Astrocyte (in vitro differentiated cells and primary cell): Measurements from ENCODE around the gene ADCK1. TPM values are rescaled to one million over a fixed set of nuclear protein-coding genes. Genes with fewer than 3 reads are reported as not detected.

Source experiments
- DNase-seq: peaks from one replicate; pipeline ENCODE4 v3.0.0-alpha.2; 2010; ENCODE audit warnings: low read depth
- FAIRE-seq: peaks from 2 replicates; lab custom pipeline; 2011; peaks lifted over from hg19 to GRCh38; lab: Jason Lieb, UNC
- H2AFZ ChIP-seq: 2 replicates; pipeline ENCODE4 v1.6.0; 2012; ENCODE audit warnings: low read depth, low read length, inconsistent platforms
- H3K27ac ChIP-seq: 2 replicates; pipeline ENCODE4 v1.5.1; 2011; ENCODE audit warnings: low read depth, low read length, inconsistent platforms
- H3K27me3 ChIP-seq: 2 replicates; pipeline ENCODE4 v1.6.0; 2011; ENCODE audit warnings: low read length, inconsistent platforms; ENCODE audit not compliant: insufficient read depth
- H3K36me3 ChIP-seq: 2 replicates; pipeline ENCODE4 v1.5.1; 2011; ENCODE audit warnings: low read length, inconsistent platforms; ENCODE audit not compliant: insufficient read depth
- H3K4me1 ChIP-seq: 2 replicates; pipeline ENCODE4 v1.5.1; 2011; ENCODE audit warnings: low read length, inconsistent platforms; ENCODE audit not compliant: insufficient read depth
- H3K4me2 ChIP-seq: 2 replicates; pipeline ENCODE4 v1.6.0; 2012; ENCODE audit warnings: low read length, inconsistent platforms
- H3K4me3 ChIP-seq: 2 replicates; pipeline ENCODE4 v1.5.1; 2011; ENCODE audit warnings: low read depth, mild to moderate bottlenecking, low read length, inconsistent platforms; ENCODE audit not compliant: insufficient read depth
- H3K79me2 ChIP-seq: 2 replicates; pipeline ENCODE4 v1.6.0; 2012; ENCODE audit warnings: mild to moderate bottlenecking, low read length, inconsistent platforms; ENCODE audit not compliant: insufficient read depth
- H3K9ac ChIP-seq: 2 replicates; pipeline ENCODE4 v1.6.0; 2012; ENCODE audit warnings: mild to moderate bottlenecking, low read length, inconsistent platforms
- H3K9me3 ChIP-seq: 2 replicates; pipeline ENCODE4 v1.5.1; 2012; ENCODE audit warnings: low read depth, mild to moderate bottlenecking, low read length, inconsistent platforms; ENCODE audit not compliant: insufficient read depth
- H4K20me1 ChIP-seq: 2 replicates; pipeline ENCODE4 v1.6.0; 2012; ENCODE audit warnings: low read length, inconsistent platforms; ENCODE audit not compliant: insufficient read depth
- H3K27ac Mint-ChIP-seq: one replicate; pipeline ENCODE4 v1.8.0; 2021; ENCODE audit warnings: mild to moderate bottlenecking, mixed read lengths; ENCODE audit not compliant: unreplicated experiment
- H3K27me3 Mint-ChIP-seq: one replicate; pipeline ENCODE4 v1.8.0; 2021; ENCODE audit warnings: low read depth, mixed read lengths; ENCODE audit not compliant: unreplicated experiment
- H3K36me3 Mint-ChIP-seq: one replicate; pipeline ENCODE4 v1.8.0; 2021; ENCODE audit warnings: low read depth, mixed read lengths; ENCODE audit not compliant: unreplicated experiment
- H3K4me1 Mint-ChIP-seq: one replicate; pipeline ENCODE4 v1.8.0; 2021; ENCODE audit warnings: low read depth, mixed read lengths; ENCODE audit not compliant: unreplicated experiment
- H3K4me3 Mint-ChIP-seq: one replicate; pipeline ENCODE4 v1.8.0; 2021; ENCODE audit warnings: mild to moderate bottlenecking, moderate library complexity, mixed read lengths; ENCODE audit not compliant: unreplicated experiment
- H3K9me3 Mint-ChIP-seq: one replicate; pipeline ENCODE4 v1.8.0; 2021; ENCODE audit warnings: mild to moderate bottlenecking, mixed read lengths; ENCODE audit not compliant: unreplicated experiment
- CTCF ChIP-seq: IDR thresholded peaks from 2 replicates; pipeline ENCODE4 v1.5.1; 2011; ENCODE audit warnings: low read depth, mild to moderate bottlenecking, inconsistent platforms, low read length, moderate library complexity; ENCODE audit not compliant: insufficient read depth
- EZH2 ChIP-seq: IDR thresholded peaks from 2 replicates; pipeline ENCODE4 v1.6.1; 2012; ENCODE audit warnings: mild to moderate bottlenecking, low read length, inconsistent platforms; ENCODE audit not compliant: insufficient read depth
- total RNA-seq: library from RNA; stranded (reverse); gene quantifications from 2 replicates; pipeline ENCODE4 v1.2.1, GENCODE V29; 2021

The ADCK1 gene
- total RNA-seq, 1 donor from 2014 or later = 5.8 TPM

- Mint-ChIP-seq H3K9me3 (peaks cover 6% of the 10 kb centered on the region), H3K4me1 (no peaks in the 10 kb centered on the region), H3K36me3 (peaks cover 23% of the 10 kb centered on the region), H3K4me3 (no peak overlapping the region), H3K27me3 (no peaks in the 10 kb centered on the region), H3K27ac (no peak overlapping the region)
- Histone ChIP-seq H3K9ac (no peak overlapping the region), H3K4me2 (no peak overlapping the region), H3K79me2 (no peaks in the 10 kb centered on the region), H3K4me3 (no peak overlapping the region), H2AFZ (no peak overlapping the region), H3K27me3 (no peaks in the 10 kb centered on the region), H4K20me1 (no peaks in the 10 kb centered on the region), H3K4me1 (no peaks in the 10 kb centered on the region), H3K9me3 (no peaks in the 10 kb centered on the region), H3K36me3 (no peaks in the 10 kb centered on the region), H3K27ac (no peak overlapping the region)
- FAIRE-seq (no peak), DNase-seq (no peak)
- TF ChIP-seq EZH2 (no peak), CTCF (no peak)
These were observed 123.4 kb downstream of the ADCK1 start for GRCh38 chr14:77923131-77923936.

GRCh38 chr14:77924141-77924948 lies 124.4 kb downstream of the ADCK1 start:
- no peak overlapping the region for H3K4me2 ChIP-seq
- Mint-ChIP-seq H3K4me3 (no peak overlapping the region), H3K27ac (no peak overlapping the region), H3K27me3 (no peaks in the 10 kb centered on the region), H3K4me1 (no peaks in the 10 kb centered on the region), H3K9me3 (peaks cover 6% of the 10 kb centered on the region), H3K36me3 (peaks cover 27% of the 10 kb centered on the region)
- no peaks in the 10 kb centered on the region for H3K79me2 ChIP-seq
- no peaks in the 10 kb centered on the region for H3K36me3 ChIP-seq
- TF ChIP-seq EZH2 (no peak), CTCF (no peak)
- H3K27ac ChIP-seq = no peak overlapping the region
- H4K20me1 ChIP-seq = no peaks in the 10 kb centered on the region
- no peak overlapping the region for H2AFZ ChIP-seq
- no peaks in the 10 kb centered on the region for H3K27me3 ChIP-seq
- no peaks in the 10 kb centered on the region for H3K9me3 ChIP-seq
- no peak overlapping the region for H3K9ac ChIP-seq
- FAIRE-seq = no peak
- no peak for DNase-seq
- no peaks in the 10 kb centered on the region for H3K4me1 ChIP-seq
- H3K4me3 ChIP-seq = no peak overlapping the region
